HuH-7 (cell line): ENCODE data around the gene SHFL.

Experiments used
- DNase-seq: peaks from one replicate; pipeline ENCODE4 v3.0.0; 2011; ENCODE audit warnings: low spot score

Gene SHFL

GRCh38 chr19:10134040-10134439 is 47.9 kb downstream of the SHFL start:
- DNase-seq: no peak

- no peak for DNase-seq
Observed at GRCh38 chr19:10135551-10136334, 49.6 kb downstream of the SHFL start.

GRCh38 chr19:10136936-10137335 is 50.8 kb downstream of the SHFL start:
- DNase-seq: no peak

GRCh38 chr19:10137751-10138682 is 51.9 kb downstream of the SHFL start:
- no peak for DNase-seq

DNA sequence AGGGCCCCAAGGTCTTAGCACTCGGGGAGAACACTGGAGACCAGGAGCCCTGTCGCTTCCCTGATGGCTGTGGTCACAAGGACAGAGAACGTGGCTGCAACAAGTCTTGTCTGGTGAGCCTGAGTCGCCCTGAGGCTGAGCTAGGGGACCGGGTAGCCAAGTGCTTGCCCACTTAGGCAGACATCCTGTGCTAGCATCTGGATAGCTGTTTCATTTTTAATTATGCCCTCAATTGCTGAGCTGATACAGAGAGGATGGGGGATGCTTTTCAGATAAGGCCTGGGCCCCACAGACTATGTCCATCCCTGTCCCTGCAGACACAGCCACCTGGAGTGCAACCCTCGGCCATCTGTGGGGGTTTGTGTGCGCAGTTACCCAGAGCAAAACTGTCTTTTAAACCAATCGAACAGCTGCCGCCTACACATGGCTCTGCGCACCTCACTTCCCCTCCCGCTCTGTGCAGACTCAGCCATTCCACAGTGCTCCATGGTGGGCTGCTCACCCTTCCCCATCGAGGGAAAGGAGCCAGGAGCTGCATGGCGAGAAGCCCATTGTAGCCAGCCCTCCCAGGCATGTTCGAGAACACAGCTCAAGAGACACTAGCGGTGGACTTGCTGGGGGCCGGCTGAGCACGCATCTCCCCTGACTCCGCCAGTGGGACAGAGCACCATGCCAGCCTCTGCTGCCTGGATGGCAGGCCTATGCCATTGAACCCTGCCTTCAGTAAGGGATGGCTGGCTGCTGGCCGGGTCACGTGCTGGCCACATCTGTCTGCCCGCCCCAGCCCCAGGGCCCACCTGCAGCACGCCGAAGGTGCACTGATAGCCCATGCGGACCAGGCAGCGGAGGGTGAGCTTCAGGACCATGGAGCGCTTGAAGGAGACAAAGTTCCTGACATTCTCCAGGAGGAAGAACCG is 53.0 kb downstream of the SHFL start:
- no peak for DNase-seq

DNA sequence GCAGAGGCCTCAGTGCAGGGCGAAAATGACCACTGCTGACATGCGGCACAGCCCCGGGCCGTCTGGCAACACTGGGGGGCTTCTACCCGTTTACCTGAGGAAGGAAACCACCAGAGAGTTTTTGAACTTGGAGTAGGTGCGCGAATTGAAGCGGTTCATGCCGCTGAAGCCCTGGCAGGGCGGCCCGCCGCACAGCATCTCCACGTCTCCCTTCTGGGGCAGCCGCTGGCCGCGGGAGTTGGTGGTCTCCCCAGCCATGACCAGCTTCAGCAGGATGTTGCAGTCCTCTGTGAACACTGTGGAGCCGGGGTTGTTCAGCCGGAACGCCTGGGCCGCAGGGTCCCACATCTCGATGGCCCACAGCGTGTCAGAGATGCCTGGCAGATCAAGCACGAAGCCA is 53.8 kb downstream of the SHFL start:
- no peak for DNase-seq

- DNase-seq: no peak
Observed at GRCh38 chr19:10141479-10141878, 55.4 kb downstream of the SHFL start.

DNA sequence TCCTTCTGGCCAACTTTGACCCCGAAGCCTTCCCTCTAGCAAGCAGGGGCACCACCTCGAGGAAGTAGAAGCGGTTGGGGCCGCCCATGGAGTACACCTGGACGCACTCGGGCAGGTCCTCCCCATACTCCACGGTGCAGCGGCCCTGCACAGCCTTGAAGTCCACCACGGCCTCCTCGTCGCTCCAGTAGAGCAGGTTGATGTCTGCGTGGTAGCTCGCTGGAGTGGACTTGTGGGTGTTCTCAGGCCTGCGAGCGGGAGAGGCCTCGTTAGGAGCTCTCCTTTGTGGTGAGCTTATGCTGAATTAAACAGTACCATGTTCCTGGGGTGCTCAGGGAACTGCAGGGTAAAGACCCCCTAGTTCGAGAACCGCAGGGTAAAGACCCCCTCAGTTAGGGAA is 55.9 kb downstream of the SHFL start:
- no peak for DNase-seq
